Lung microvascular endothelial cell (primary cell): Measurements from ENCODE around the gene LRIT2. TPM values are rescaled to one million over a fixed set of nuclear protein-coding genes. Genes with fewer than 3 reads are reported as not detected.
A peak's percentile ranks its signal among the peaks of the same experiment; 100 is the strongest.
"Not testable (repeated sequence)": the region's sequence is repeated elsewhere in the genome, so short reads cannot be mapped to it uniquely, and the experiment has no call there.

Source experiments
- DNase-seq, 2 donors: peaks; one replicate each; pipeline versions ENCODE4 v3.0.0 to v3.0.0-alpha.2; 2010; ENCODE audit warnings: low read depth in 2 of 2
- total RNA-seq: library from RNA; depleted of rRNA; stranded (reverse); fragments of >200 nt; gene quantifications from 2 replicates; pipeline ENCODE4 v1.2.1, GENCODE V29; 2014

Gene LRIT2
- total RNA-seq, 1 donor from 2014 or later, result not detected

- no peak for DNase-seq
These were observed 39.7 kb downstream of the LRIT2 start for GRCh38 chr10:84185526-84186175.

DNA sequence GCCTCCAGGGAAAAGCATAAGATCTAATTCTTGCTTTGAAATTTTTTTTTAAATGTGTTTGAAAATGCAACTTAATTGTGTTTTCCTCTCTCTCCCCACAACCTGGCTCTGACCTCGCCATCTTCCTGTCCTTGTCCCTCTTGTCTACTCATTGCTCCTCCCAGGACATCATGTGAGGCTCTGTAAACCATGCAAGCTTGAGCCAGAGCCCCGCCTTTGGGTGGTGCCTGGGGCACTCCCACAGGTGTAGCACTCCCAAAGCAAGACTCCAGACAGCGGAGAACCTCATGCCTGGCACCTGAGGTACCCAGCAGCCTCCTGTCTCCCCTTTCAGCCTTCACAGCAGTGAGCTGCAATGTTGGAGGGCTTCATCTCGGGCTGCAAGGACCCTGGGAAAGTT, 40.8 kb downstream of the LRIT2 start:
- no peak for DNase-seq

DNA sequence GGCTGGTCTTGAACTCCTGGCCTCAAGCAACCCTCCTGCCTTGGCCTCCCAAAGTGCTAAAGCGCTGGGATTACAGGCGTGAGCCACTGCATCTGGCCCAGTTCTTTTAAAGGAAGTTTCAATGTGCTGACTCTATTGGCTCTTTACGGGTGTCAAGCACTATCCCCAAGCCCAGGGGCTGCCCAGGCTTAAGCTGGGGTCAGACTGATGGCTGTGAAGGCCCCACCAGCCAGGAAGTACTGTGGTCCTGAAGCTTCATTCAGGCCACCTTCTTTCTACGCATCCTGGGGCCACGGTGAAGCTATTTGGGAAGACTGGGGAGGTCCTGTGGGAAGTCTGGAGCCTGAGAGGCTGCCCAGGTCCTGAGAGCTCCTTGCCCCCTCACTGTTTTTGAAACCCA, 43.7 kb downstream of the LRIT2 start:
- no peak for DNase-seq

- DNase-seq, result not testable (repeated sequence)
These were observed 45.0 kb downstream of the LRIT2 start for GRCh38 chr10:84180386-84180785.

DNA sequence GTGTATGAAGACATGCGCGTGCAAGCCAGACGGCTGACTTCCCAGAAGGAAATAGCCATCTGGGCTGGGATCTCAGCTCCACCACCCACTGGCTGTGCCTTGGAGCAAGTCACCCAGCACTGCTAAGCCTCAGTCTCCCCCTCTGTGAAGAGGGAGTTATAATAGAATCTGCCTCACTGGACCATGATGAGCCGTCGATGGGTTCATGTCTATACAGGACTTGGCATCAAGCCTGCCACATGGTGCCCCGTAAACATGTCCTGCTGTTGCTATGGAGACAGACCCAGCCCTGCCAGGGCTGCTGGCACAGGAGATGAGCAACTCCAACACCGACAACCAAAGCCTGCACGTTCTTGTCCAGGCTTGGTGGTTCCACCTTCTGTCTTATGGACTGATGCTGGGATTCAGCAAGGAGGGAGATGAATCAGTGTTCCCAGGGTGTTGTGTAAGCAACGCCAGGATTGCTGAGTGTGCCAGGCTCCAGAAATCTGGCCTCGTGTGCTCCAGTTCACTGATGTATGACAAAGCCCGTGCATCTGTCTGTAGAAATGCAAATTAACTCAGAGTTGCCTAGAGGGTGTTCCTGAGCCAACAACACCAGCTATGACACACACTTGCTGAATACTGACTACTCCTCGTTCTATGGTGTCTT, 46.2 kb downstream of the LRIT2 start:
- peak in 1 of 2 donors; percentile 10 for DNase-seq

- no peak for DNase-seq
These were observed 47.2 kb downstream of the LRIT2 start for GRCh38 chr10:84178160-84178609.

GRCh38 chr10:84177541-84178141, 47.7 kb downstream of the LRIT2 start:
- no peak for DNase-seq

- DNase-seq, result no peak
These were observed 48.4 kb downstream of the LRIT2 start for GRCh38 chr10:84176836-84177474.

DNA sequence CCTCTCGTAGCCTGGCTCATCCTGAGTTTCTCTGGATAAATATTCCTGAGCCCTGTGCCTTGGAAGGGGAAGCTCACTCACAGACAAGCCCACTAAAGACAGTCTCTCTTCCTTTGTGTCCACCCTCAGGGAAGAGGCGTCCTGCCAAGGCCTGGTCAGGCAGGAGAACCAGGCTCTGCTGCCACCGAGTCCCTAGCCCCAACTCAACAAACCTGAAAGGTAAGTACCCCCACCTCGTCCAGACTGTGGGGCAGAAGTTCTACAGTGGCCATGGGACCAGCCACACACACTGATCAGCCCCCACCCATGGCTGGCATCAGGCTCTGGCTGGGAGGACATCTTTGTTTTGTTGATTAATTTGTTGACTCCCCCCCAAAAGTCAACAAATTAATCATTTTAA, 49.0 kb downstream of the LRIT2 start:
- no peak for DNase-seq

- no peak for DNase-seq
These were observed 49.9 kb downstream of the LRIT2 start for GRCh38 chr10:84175436-84175835.

DNA sequence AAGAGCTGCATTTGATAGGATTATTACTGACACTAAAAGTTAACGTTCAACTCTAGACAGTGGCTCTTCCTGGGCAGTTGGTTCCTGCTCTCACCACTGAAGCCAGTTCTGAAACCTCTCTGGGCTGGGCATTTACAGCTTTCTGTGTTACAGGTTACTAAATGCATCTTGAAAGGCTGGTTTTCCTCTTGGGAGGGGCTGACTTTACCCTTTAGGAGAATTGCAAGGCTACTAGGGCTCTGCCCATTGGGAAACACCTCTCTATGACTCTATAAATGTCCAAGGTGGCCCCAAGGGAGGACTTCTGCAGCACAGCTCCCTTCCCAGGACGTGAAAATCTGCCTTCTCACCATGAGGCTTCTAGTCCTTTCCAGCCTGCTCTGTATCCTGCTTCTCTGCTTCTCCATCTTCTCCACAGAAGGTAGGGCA, 51.8 kb downstream of the LRIT2 start, which contains the start of gene GPR15LG:
Gene GPR15LG, plus strand, starts transcription at position 301 of the 429 bp plus-strand sequence. Its CDS starts 51 bp downstream, at position 352.
- DNase-seq, result no peak

- DNase-seq, result no peak
These were observed 52.6 kb downstream of the LRIT2 start for GRCh38 chr10:84172467-84173356.

GRCh38 chr10:84171700-84172466, 53.5 kb downstream of the LRIT2 start:
- not testable (repeated sequence) for DNase-seq

- not testable (repeated sequence) for DNase-seq
These were observed 54.1 kb downstream of the LRIT2 start for GRCh38 chr10:84171237-84171636.

Other genes with a start within 250 kb of the LRIT2 start
- 154 and 173 TPM in 2 replicates for gene GHITM, start 86.0 kb downstream of the LRIT2 start, total RNA-seq
- gene GPR15LG, start 51.7 kb downstream of the LRIT2 start, total RNA-seq, result not detected in 2 replicates
- gene CDHR1, start 31.0 kb downstream of the LRIT2 start, total RNA-seq, result under 0.01 TPM in 2 replicates
- gene LRIT1, start 16.0 kb upstream of the LRIT2 start, total RNA-seq, result not detected in 2 replicates
- not detected in 2 replicates for gene RGR, start 19.5 kb upstream of the LRIT2 start, total RNA-seq
- gene CCSER2, start 103.0 kb upstream of the LRIT2 start, total RNA-seq, result 11.1 and 14.9 TPM in 2 replicates